Omental fat pad (tissue), 4 donors: ENCODE results near the gene BRI3. TPM values are rescaled to one million over a fixed set of nuclear protein-coding genes. Genes with fewer than 3 reads are reported as not detected.

ENCODE experiments used
- ATAC-seq: fragments of 150-250 bp; one replicate; pipeline ENCODE4 v1.9.1; 2016; ENCODE audit warnings: mild to moderate bottlenecking, moderate library complexity; ENCODE audit not compliant: low FRiP score
- DNase-seq: peaks from one replicate; pipeline ENCODE4 v3.0.0-alpha.2; 2019; ENCODE audit warnings: low spot score
- CTCF ChIP-seq, 3 donors: fragments of 450-650 bp; IDR thresholded peaks; one replicate each; pipeline ENCODE4 v1.5.1; 2016 to 2017; ENCODE audit warnings: antibody characterized with exemption in 3 of 3, mild to moderate bottlenecking in 3 of 3, moderate library complexity in 2 of 3
- total RNA-seq, 4 donors: library from RNA; depleted of rRNA; stranded (reverse); fragments of >200 nt; gene quantifications; one replicate each; pipeline ENCODE4 v1.1.0, GENCODE V29; 2016

Gene BRI3
- 100 to 1,000 TPM in 1 of 4 donors, 10 to 100 TPM in 3; 39.0 to 126 (median 71.8) TPM for total RNA-seq

- peak; percentile 81 for DNase-seq
These were observed at the start of gene BRI3 for GRCh38 chr7:98280791-98281756. TSS of gene BRI3 (plus strand) at chr7:98281686. CDS start at chr7:98281796, 110 bp downstream.

GRCh38 chr7:98232263-98232585 lies 49.3 kb upstream of the BRI3 start:
- ATAC-seq (no peak), DNase-seq (no peak)
- no peak for TF ChIP-seq CTCF (IDR thresholded peaks at IDR 0.05)

More at GRCh38 chr7:98280791-98281756, at the start of gene BRI3:
- ATAC-seq, result peak; percentile 83
- no peak for TF ChIP-seq CTCF (IDR thresholded peaks at IDR 0.05)

GRCh38 chr7:98232799-98233198 lies 48.7 kb upstream of the BRI3 start:
- no peak for TF ChIP-seq CTCF (IDR thresholded peaks at IDR 0.05)
- ATAC-seq, result no peak
- no peak for DNase-seq

- no peak for DNase-seq
- no peak for TF ChIP-seq CTCF (IDR thresholded peaks at IDR 0.05)
- ATAC-seq, result no peak
These were observed 48.0 kb upstream of the BRI3 start for GRCh38 chr7:98233219-98234070.

- DNase-seq (no peak), ATAC-seq (no peak)
- no peak for TF ChIP-seq CTCF (IDR thresholded peaks at IDR 0.05)
These were observed 46.9 kb upstream of the BRI3 start for GRCh38 chr7:98234429-98235147.

- ATAC-seq, result no peak
- no peak for DNase-seq
- no peak for TF ChIP-seq CTCF (IDR thresholded peaks at IDR 0.05)
These were observed 45.6 kb upstream of the BRI3 start for GRCh38 chr7:98235901-98236300.
